ENCODE measurements around the gene AHSA1.

AHSA1 gene

GRCh38 chr14:77424862-77425261 lies 33.0 kb upstream of the AHSA1 start:
- Histone ChIP-seq H3K4me2 (ENCODE audit: low read depth, low read length, poor library complexity, severe bottlenecking) (no peak overlapping the region), H3K36me3 (ENCODE audit: insufficient read depth, low read length) (peaks cover 46% of the 10 kb centered on the region; the same call in 1 of the 2 replicates), H3K4me1 (ENCODE audit: insufficient read depth, low read length, poor library complexity, severe bottlenecking) (no peaks in the 10 kb centered on the region), H3K9ac (ENCODE audit: low read depth, low read length, poor library complexity, severe bottlenecking) (no peak overlapping the region), H3K9me3 (ENCODE audit: insufficient read depth, low read depth, low read length) (peaks cover 1% of the 10 kb centered on the region; the same call in 1 of the 2 replicates), H3K4me3 (ENCODE audit: low read length, poor library complexity, severe bottlenecking) (no peak overlapping the region), H3F3A (ENCODE audit: low read depth) (no peaks in the 10 kb centered on the region), H3K27me3 (ENCODE audit: insufficient read depth, low read length, poor library complexity, severe bottlenecking) (no peaks in the 10 kb centered on the region), H3K9me2 (replicated peaks; ENCODE audit: low read depth, low read length) (no peaks in the 10 kb centered on the region), H4K20me1 (ENCODE audit: insufficient read depth, low read length, poor library complexity, severe bottlenecking) (no peaks in the 10 kb centered on the region), H2AFZ (ENCODE audit: low read length) (no peak overlapping the region), H3K79me2 (ENCODE audit: insufficient read depth, low read length) (no peaks in the 10 kb centered on the region)
- TF ChIP-seq EZH2phosphoT487 (IDR thresholded peaks at IDR 0.05; ENCODE audit: borderline replicate concordance) (no peak), CTCF (conservative IDR thresholded peaks at IDR 0.05; ENCODE audit: low read length) (no peak)

- H3K9me2 ChIP-seq (replicated peaks; ENCODE audit: low read depth, low read length): no peaks in the 10 kb centered on the region
- no peak overlapping the region for H3K4me3 ChIP-seq (ENCODE audit: low read length, poor library complexity, severe bottlenecking)
- peaks cover 50% of the 10 kb centered on the region; the same call in 1 of the 2 replicates for H3K36me3 ChIP-seq (ENCODE audit: insufficient read depth, low read length)
- no peaks in the 10 kb centered on the region for H4K20me1 ChIP-seq (ENCODE audit: insufficient read depth, low read length, poor library complexity, severe bottlenecking)
- no peak overlapping the region for H2AFZ ChIP-seq (ENCODE audit: low read length)
- no peaks in the 10 kb centered on the region for H3K79me2 ChIP-seq (ENCODE audit: insufficient read depth, low read length)
- no peaks in the 10 kb centered on the region for H3K4me1 ChIP-seq (ENCODE audit: insufficient read depth, low read length, poor library complexity, severe bottlenecking)
- H3K27me3 ChIP-seq (ENCODE audit: insufficient read depth, low read length, poor library complexity, severe bottlenecking): no peaks in the 10 kb centered on the region
- H3K9me3 ChIP-seq (ENCODE audit: insufficient read depth, low read depth, low read length): no peaks in the 10 kb centered on the region
- H3F3A ChIP-seq (ENCODE audit: low read depth): no peaks in the 10 kb centered on the region
- no peak overlapping the region for H3K9ac ChIP-seq (ENCODE audit: low read depth, low read length, poor library complexity, severe bottlenecking)
- TF ChIP-seq EZH2phosphoT487 (IDR thresholded peaks at IDR 0.05; ENCODE audit: borderline replicate concordance): no peak
- no peak for TF ChIP-seq CTCF (conservative IDR thresholded peaks at IDR 0.05; ENCODE audit: low read length)
- H3K4me2 ChIP-seq (ENCODE audit: low read depth, low read length, poor library complexity, severe bottlenecking): no peak overlapping the region
Measured at GRCh38 chr14:77426396-77426795, 31.5 kb upstream of the AHSA1 start.

- Histone ChIP-seq H2AFZ (ENCODE audit: low read length) (no peak overlapping the region), H3K4me2 (ENCODE audit: low read depth, low read length, poor library complexity, severe bottlenecking) (no peak overlapping the region), H3K27me3 (ENCODE audit: insufficient read depth, low read length, poor library complexity, severe bottlenecking) (no peaks in the 10 kb centered on the region), H3K9me3 (ENCODE audit: insufficient read depth, low read depth, low read length) (no peaks in the 10 kb centered on the region), H3K4me3 (ENCODE audit: low read length, poor library complexity, severe bottlenecking) (no peak overlapping the region), H3F3A (ENCODE audit: low read depth) (no peaks in the 10 kb centered on the region), H3K9ac (ENCODE audit: low read depth, low read length, poor library complexity, severe bottlenecking) (no peak overlapping the region), H3K4me1 (ENCODE audit: insufficient read depth, low read length, poor library complexity, severe bottlenecking) (no peaks in the 10 kb centered on the region), H4K20me1 (ENCODE audit: insufficient read depth, low read length, poor library complexity, severe bottlenecking) (no peaks in the 10 kb centered on the region), H3K79me2 (ENCODE audit: insufficient read depth, low read length) (no peaks in the 10 kb centered on the region), H3K9me2 (replicated peaks; ENCODE audit: low read depth, low read length) (no peaks in the 10 kb centered on the region), H3K36me3 (ENCODE audit: insufficient read depth, low read length) (peaks cover 23% of the 10 kb centered on the region; the same call in 1 of the 2 replicates)
- TF ChIP-seq CTCF (conservative IDR thresholded peaks at IDR 0.05; ENCODE audit: low read length) (no peak), EZH2phosphoT487 (IDR thresholded peaks at IDR 0.05; ENCODE audit: borderline replicate concordance) (no peak)
Measured at GRCh38 chr14:77436042-77436441, 21.9 kb upstream of the AHSA1 start.
